A673 (cell line): ENCODE results near the gene ZNF205.

Source experiments
- CTCF ChIP-seq: fragments of 300-800, 200-600 bp; sonication (generic); conservative IDR thresholded peaks from 2 replicates; pipeline ENCODE4 v1.5.1; 2017; ENCODE audit warnings: low read depth, mild to moderate bottlenecking, antibody characterized with exemption, low read length, moderate library complexity, mixed read lengths
- EZH2 ChIP-seq: fragments of 200-600 bp; sonication (generic); IDR thresholded peaks from 2 replicates; pipeline ENCODE4 v1.6.1; 2017; ENCODE audit warnings: borderline replicate concordance, low read depth, mild to moderate bottlenecking, mixed read lengths, antibody characterized with exemption, low read length; ENCODE audit not compliant: poor library complexity, severe bottlenecking

- TF ChIP-seq EZH2 (no peak), CTCF (no peak)
Measured at GRCh38 chr16:3084491-3084890, 27.9 kb upstream of the ZNF205 start.
